Neural crest cell (in vitro differentiated cells): ENCODE measurements around the gene KCNF1. TPM values are rescaled to one million over a fixed set of nuclear protein-coding genes. Genes with fewer than 3 reads are reported as not detected.

Source experiments
- DNase-seq: peaks from one replicate; pipeline ENCODE4 v3.0.0; 2021; ENCODE audit warnings: low read depth, mixed read lengths, low spot score
- H3K27ac Mint-ChIP-seq: one replicate; pipeline ENCODE4 v1.8.0; 2021; ENCODE audit warnings: mild to moderate bottlenecking, mixed read lengths; ENCODE audit not compliant: unreplicated experiment
- H3K27me3 Mint-ChIP-seq: 2 replicates; pipeline ENCODE4 v1.8.0; 2021; ENCODE audit warnings: low read depth, mild to moderate bottlenecking, mixed read lengths
- H3K36me3 Mint-ChIP-seq: 2 replicates; pipeline ENCODE4 v1.8.0; 2021; ENCODE audit warnings: low read depth, mild to moderate bottlenecking, mixed read lengths
- H3K4me1 Mint-ChIP-seq: 2 replicates; pipeline ENCODE4 v1.8.0; 2021; ENCODE audit warnings: mixed read lengths
- H3K4me3 Mint-ChIP-seq: one replicate; pipeline ENCODE4 v1.8.0; 2021; ENCODE audit warnings: mild to moderate bottlenecking, mixed read lengths
- H3K9me3 Mint-ChIP-seq: 2 replicates; pipeline ENCODE4 v1.8.0; 2021; ENCODE audit warnings: mixed read lengths
- total RNA-seq: library from RNA; stranded (reverse); gene quantifications from 2 replicates; pipeline ENCODE4 v1.2.1, GENCODE V29; 2021
- TF ChIP-seq, protein P1 (sequence below): fragments of 200-600 bp; sonication (generic); conservative IDR thresholded peaks from 2 replicates; pipeline ENCODE4 v1.5.0; 2021; ENCODE audit warnings: antibody characterized with exemption, mild to moderate bottlenecking

The KCNF1 gene
- total RNA-seq, 1 donor from 2014 or later: 1.1 TPM

DNA sequence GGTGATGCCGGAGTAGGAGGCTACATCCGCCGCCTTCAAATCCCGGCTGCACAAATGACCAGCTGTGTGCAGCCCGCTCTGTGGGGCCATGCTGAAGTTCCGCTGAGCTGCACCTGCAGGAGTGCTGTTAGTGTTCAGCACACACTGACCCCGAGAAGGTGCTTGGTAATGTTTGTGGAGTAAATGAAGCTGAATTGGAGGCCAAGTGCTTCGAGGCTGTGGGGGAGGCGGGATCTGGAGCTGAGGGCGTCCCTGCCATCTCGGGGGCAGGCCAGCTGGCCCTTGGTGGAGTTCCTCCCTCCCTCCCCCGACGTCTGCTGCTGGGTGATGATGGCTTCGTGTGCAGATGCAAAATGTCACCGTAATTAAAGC lies 23.2 kb downstream of the KCNF1 start:
- no peak overlapping the region for H3K27ac Mint-ChIP-seq
- peaks cover 8% of the 10 kb centered on the region for H3K36me3 Mint-ChIP-seq
- H3K4me1 Mint-ChIP-seq: peaks cover 49% of the 10 kb centered on the region
- no peak for DNase-seq
- peaks cover 31% of the 10 kb centered on the region for H3K27me3 Mint-ChIP-seq
- peaks cover 9% of the 10 kb centered on the region for H3K9me3 Mint-ChIP-seq
- TF ChIP-seq, protein P1, sequence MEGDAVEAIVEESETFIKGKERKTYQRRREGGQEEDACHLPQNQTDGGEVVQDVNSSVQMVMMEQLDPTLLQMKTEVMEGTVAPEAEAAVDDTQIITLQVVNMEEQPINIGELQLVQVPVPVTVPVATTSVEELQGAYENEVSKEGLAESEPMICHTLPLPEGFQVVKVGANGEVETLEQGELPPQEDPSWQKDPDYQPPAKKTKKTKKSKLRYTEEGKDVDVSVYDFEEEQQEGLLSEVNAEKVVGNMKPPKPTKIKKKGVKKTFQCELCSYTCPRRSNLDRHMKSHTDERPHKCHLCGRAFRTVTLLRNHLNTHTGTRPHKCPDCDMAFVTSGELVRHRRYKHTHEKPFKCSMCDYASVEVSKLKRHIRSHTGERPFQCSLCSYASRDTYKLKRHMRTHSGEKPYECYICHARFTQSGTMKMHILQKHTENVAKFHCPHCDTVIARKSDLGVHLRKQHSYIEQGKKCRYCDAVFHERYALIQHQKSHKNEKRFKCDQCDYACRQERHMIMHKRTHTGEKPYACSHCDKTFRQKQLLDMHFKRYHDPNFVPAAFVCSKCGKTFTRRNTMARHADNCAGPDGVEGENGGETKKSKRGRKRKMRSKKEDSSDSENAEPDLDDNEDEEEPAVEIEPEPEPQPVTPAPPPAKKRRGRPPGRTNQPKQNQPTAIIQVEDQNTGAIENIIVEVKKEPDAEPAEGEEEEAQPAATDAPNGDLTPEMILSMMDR: no peak
- H3K4me3 Mint-ChIP-seq: no peak overlapping the region

DNA sequence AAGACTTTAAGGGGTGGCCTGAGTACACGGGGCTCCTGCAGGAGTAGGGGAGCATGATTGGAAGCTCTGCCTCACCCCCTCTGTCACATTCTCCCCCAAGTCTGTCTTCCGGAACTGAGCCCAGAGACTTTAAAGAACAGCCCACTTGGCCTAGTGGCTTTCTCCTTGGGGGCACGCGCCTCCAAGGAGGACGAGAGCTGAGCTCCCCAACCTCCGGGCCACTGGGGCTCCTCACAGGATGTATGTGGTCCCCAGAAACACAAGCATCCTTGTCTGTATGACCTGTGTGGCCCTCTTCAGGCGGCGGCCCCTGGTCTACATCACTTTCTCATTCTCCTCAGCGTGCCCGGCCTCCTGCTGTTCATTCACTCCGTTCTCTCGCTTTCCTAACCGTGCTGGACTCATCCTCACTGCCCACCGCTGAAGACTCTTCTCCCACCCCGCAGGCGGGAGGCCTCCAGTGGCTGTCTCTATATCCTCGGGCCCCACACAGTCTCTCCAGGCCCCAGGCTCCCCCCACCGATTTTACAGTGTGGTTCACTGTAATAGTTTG lies 23.7 kb downstream of the KCNF1 start:
- DNase-seq: no peak
- H3K4me3 Mint-ChIP-seq: no peak overlapping the region
- peaks cover 45% of the 10 kb centered on the region for H3K4me1 Mint-ChIP-seq
- H3K27me3 Mint-ChIP-seq: peaks cover 31% of the 10 kb centered on the region
- H3K9me3 Mint-ChIP-seq: peaks cover 9% of the 10 kb centered on the region
- H3K36me3 Mint-ChIP-seq: peaks cover 8% of the 10 kb centered on the region
- TF ChIP-seq, protein P1: no peak
- H3K27ac Mint-ChIP-seq: peak overlapping the region; percentile 22

DNA sequence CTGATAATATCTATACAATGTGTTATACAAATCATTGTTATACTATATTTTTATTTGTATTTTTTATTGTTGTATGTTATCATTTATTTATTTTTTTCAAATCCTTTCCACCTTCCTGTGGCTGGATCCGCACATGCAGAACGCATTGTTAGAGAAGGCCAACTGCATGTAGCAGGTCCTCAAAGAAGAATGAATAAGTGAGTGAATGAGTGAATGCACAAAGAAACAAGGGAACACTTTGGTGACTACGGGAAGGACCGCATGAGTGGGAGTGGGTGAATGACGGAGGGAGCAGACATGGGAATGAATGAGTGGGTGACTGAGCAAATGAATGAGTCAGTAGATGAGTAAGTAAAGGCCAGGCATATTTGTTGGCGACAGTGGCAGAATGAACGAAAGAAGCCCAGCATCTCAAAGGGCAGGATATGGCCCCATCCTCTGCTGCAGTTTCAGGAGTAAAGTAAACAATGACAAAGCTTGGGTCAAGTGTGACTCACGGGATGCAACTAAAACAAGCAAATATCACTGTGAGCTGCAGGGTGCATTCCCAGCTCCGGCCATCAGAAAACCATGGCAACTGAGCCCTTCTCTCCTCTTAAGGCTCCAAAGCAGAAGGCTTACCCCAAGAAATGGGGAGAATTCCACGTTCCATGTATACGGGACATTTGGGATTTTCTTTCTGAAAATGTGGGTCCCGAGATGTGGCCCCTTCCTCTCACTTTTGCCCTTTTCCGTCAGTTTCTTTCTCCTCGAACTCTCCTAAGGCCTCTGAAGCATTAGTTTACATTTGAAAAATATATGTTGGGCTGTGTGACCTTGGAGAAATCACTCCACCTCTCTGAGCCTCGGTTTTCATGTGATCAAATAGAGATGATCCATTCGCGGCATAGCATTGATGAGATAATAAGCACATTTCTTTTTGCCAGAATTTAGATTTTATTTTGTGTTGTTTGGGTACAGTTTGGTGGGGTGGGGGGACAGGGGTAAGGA lies 24.5 kb downstream of the KCNF1 start:
- DNase-seq: no peak
- Mint-ChIP-seq H3K36me3 (peaks cover 8% of the 10 kb centered on the region), H3K27me3 (peaks cover 31% of the 10 kb centered on the region), H3K4me1 (peaks cover 40% of the 10 kb centered on the region), H3K27ac (peak overlapping the region; percentile 22), H3K9me3 (peaks cover 9% of the 10 kb centered on the region), H3K4me3 (peak overlapping the region; percentile 18)
- TF ChIP-seq, protein P1: no peak

DNA sequence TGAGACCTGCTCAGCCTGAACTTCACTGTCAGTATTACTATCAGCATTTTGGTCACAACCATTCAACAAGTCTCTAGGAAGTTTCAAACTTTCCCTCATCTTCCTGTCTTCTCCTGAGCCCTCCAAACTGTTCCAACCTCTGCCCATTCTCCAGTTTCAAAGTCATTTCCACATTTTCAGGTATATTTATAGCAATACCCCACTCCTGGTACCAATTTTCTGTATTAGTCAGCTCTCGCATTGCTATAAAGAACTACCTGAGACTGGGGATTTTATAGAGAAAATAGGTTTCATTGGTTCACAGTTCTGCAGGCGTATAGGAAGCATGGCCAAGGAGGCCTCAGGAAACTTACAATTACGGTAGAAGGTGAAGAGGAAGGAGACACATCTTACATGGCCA lies 27.3 kb downstream of the KCNF1 start:
- Mint-ChIP-seq H3K27me3 (peaks cover 28% of the 10 kb centered on the region), H3K36me3 (peaks cover 8% of the 10 kb centered on the region), H3K4me1 (peaks cover 24% of the 10 kb centered on the region), H3K4me3 (no peak overlapping the region), H3K27ac (no peak overlapping the region), H3K9me3 (peaks cover 9% of the 10 kb centered on the region)
- TF ChIP-seq, protein P1: no peak
- no peak for DNase-seq

DNA sequence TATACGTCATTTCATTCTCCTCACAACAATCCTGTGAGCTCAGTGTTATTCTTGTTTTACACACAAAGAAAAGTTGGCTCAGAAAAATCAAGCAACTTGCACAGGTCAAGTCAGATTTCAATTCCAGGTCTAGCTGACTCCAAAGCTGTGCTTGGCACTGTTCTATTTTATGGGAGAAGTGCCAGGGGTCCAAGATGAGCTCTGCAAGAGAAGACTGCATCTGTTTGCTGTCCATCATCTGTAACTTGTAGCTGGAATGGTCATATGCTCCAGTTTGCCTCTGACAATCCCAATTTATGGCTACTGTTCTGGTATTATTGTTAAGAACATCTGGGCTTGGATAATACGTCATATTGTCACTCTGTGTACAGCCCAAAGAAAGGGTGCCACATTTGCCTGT lies 28.9 kb downstream of the KCNF1 start:
- Mint-ChIP-seq H3K27ac (no peak overlapping the region), H3K4me3 (no peak overlapping the region), H3K4me1 (peaks cover 13% of the 10 kb centered on the region), H3K9me3 (peaks cover 9% of the 10 kb centered on the region), H3K27me3 (peaks cover 17% of the 10 kb centered on the region), H3K36me3 (peaks cover 8% of the 10 kb centered on the region)
- DNase-seq: no peak
- TF ChIP-seq, protein P1: no peak
